ENCODE results near the gene ALDH1L1. TPM values are rescaled to one million over a fixed set of nuclear protein-coding genes. Genes with fewer than 3 reads are reported as not detected.

ALDH1L1 gene
- total RNA-seq, 4 donors from 2014 or later = 19.2 to 39.9 (median 25.9) TPM

DNA sequence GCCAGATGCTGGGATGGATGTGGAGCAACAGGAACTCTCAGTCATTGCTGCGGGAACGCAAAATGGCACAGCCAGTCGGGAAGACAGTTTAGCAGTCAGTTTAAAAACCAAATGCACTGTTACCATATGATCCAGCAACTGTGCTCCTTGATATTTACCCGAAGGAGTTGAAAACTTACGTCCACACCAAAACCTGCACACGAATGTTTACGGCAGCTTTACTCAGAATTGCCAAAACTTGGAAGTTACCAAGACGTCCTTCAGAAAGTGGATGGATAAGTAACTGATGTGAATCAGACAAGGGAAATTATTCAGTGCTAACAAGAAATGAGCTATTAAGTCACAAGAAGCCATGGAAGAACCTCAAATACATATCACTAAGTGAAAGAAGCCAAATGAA lies 60.4 kb downstream of the ALDH1L1 start:
- Histone ChIP-seq H3K27ac (replicated peaks in 1 of 4) (no peak overlapping the region), H3K36me3 (peaks cover 0 to 26% (median 11%) of the 10 kb centered on the region in 4 donors), H3K27me3 (no peaks in the 10 kb centered on the region), H3K4me1 (no peaks in the 10 kb centered on the region), H3K9me3 (no peaks in the 10 kb centered on the region), H3K4me3 (no peak overlapping the region)
- DNase-seq (ENCODE audit: extremely low spot score) = peak; percentile 57
- TF ChIP-seq POLR2A (IDR thresholded peaks at IDR 0.05; ENCODE audit: low read depth) (no peak), EP300 (IDR thresholded peaks at IDR 0.05) (no peak), POLR2AphosphoS5 (IDR thresholded peaks at IDR 0.05) (no peak)
- TF ChIP-seq, protein P1, sequence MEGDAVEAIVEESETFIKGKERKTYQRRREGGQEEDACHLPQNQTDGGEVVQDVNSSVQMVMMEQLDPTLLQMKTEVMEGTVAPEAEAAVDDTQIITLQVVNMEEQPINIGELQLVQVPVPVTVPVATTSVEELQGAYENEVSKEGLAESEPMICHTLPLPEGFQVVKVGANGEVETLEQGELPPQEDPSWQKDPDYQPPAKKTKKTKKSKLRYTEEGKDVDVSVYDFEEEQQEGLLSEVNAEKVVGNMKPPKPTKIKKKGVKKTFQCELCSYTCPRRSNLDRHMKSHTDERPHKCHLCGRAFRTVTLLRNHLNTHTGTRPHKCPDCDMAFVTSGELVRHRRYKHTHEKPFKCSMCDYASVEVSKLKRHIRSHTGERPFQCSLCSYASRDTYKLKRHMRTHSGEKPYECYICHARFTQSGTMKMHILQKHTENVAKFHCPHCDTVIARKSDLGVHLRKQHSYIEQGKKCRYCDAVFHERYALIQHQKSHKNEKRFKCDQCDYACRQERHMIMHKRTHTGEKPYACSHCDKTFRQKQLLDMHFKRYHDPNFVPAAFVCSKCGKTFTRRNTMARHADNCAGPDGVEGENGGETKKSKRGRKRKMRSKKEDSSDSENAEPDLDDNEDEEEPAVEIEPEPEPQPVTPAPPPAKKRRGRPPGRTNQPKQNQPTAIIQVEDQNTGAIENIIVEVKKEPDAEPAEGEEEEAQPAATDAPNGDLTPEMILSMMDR (IDR thresholded peaks at IDR 0.05) = no peak
- intact Hi-C loops (cut with DNase I) = no loop called here
- 84% methylated on average over 8 of the region's 8 CpGs for WGBS

DNA sequence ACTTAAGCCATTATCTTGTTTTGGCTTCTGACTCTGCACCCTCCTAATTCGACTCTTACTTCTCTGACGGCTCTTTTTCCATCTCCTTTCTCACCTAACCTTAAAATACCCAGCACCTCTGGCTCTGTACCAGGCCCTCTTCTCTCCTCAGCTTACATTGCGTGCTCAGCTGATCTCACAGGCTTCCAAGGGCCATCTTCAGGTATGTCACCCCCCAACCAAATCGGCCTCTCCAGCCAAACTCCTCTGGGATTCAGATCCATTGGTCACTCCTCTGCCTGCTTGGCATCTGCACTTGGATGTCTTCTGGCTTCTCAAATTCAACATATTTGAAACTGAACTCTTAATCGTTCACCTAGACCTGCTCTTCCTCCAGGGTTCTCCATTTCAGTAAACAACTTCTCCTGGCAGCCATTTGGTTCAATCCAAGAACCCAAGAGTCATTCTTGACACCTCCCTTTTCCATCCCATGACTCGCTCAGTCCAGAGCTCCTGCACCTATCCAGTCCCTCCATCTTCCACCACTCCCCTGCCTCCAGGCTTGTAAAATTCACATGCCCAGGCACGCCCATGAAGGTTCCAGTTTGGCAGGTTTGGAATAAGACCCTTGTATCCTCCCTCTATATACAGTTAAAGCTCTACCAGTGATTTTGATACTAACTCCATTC lies 61.2 kb downstream of the ALDH1L1 start:
- H3K9me3 ChIP-seq = no peaks in the 10 kb centered on the region
- H3K27ac ChIP-seq (replicated peaks in 1 of 4) = no peak overlapping the region
- peaks cover 0 to 26% (median 8%) of the 10 kb centered on the region in 4 donors for H3K36me3 ChIP-seq
- peak; percentile 66 for DNase-seq (ENCODE audit: extremely low spot score)
- H3K4me1 ChIP-seq = no peaks in the 10 kb centered on the region
- H3K27me3 ChIP-seq = no peaks in the 10 kb centered on the region
- WGBS = 91% methylated on average over 7 of the region's 7 CpGs
- no peak overlapping the region for H3K4me3 ChIP-seq
- TF ChIP-seq EP300 (IDR thresholded peaks at IDR 0.05) (no peak), POLR2A (IDR thresholded peaks at IDR 0.05; ENCODE audit: low read depth) (no peak), POLR2AphosphoS5 (IDR thresholded peaks at IDR 0.05) (no peak)
- TF ChIP-seq, protein P1 (IDR thresholded peaks at IDR 0.05) = no peak
- intact Hi-C loops (cut with DNase I) = no loop called here

DNA sequence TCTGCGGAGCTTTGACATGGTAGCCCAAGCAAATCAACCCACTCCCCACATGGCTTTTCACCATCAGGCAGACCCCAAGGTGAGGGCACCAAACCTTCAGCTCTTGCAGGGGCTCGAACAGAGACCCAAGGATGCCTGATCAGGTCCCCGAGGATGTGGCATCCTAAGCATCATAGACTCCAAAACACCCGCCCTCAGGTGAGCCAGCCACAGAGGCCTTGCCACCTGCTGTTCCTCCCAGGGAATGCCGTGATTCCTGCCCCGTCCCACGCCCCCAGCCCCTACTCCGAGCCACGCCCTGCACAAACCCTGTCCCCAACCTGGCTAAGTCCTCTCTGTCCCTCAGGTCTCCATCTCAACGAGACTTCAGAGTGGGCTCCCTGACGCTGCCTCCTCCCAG lies 61.8 kb downstream of the ALDH1L1 start:
- H3K4me1 ChIP-seq = no peaks in the 10 kb centered on the region
- no peaks in the 10 kb centered on the region for H3K9me3 ChIP-seq
- H3K27ac ChIP-seq (replicated peaks in 1 of 4) = no peak overlapping the region
- WGBS = 88% methylated on average over 11 of the region's 11 CpGs
- H3K4me3 ChIP-seq = no peak overlapping the region
- no peaks in the 10 kb centered on the region for H3K27me3 ChIP-seq
- intact Hi-C loops (cut with DNase I) = no loop called here
- DNase-seq (ENCODE audit: extremely low spot score) = peak; percentile 77
- TF ChIP-seq POLR2AphosphoS5 (IDR thresholded peaks at IDR 0.05) = no peak
- TF ChIP-seq EP300 (IDR thresholded peaks at IDR 0.05) = no peak
- TF ChIP-seq, protein P1 (IDR thresholded peaks at IDR 0.05) = no peak
- no peak for TF ChIP-seq POLR2A (IDR thresholded peaks at IDR 0.05; ENCODE audit: low read depth)
- H3K36me3 ChIP-seq = peaks cover 0 to 26% (median 7%) of the 10 kb centered on the region in 4 donors

DNA sequence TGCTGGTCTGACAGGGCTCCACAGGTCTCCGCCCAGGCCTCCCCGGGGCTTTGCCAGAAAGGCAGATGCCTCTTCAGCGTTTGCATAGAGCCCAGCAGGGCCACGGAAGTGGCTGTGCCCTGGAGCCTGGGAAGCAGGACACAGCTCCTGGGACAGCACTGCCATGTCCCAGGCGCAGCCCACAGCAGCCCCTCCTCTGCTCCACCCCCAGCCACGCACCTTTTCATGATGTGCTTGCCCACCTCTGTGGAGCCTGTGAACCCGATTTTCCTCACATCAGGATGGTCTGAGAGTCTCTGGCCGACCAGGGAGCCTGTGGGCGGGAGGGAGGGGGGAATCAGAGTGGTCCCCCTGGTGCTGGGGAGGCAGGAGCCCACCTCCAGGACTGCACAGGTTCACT lies 62.6 kb downstream of the ALDH1L1 start:
- TF ChIP-seq POLR2AphosphoS5 (IDR thresholded peaks at IDR 0.05) (no peak), EP300 (IDR thresholded peaks at IDR 0.05) (no peak), POLR2A (IDR thresholded peaks at IDR 0.05; ENCODE audit: low read depth) (no peak)
- TF ChIP-seq, protein P1 (IDR thresholded peaks at IDR 0.05) = no peak
- Histone ChIP-seq H3K36me3 (peaks cover 0 to 26% (median 7%) of the 10 kb centered on the region in 4 donors), H3K27me3 (no peaks in the 10 kb centered on the region), H3K27ac (replicated peaks in 1 of 4) (no peak overlapping the region), H3K4me3 (no peak overlapping the region), H3K4me1 (no peaks in the 10 kb centered on the region), H3K9me3 (no peaks in the 10 kb centered on the region)
- 74% methylated on average over 6 of the region's 9 CpGs for WGBS
- intact Hi-C loops (cut with DNase I) = no loop called here
- DNase-seq (ENCODE audit: extremely low spot score) = peak; percentile 90

DNA sequence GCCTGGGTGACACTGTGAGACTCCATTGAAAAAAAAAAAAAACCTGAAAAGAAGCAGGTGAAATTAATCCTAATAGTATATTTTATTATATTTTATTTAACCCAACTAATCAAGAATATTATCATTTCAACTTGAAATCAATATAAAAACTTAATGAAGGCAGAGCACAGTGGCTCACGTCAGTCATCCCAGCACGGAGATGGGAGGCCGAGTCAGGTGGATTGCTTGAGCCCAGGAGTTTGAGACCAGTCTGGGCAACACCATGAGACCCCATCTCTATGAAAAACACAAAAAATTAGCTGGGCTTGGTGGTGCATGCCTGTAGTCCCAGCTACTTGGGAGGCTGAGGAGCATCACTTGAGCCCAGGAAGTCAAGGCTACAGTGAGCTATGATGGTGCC lies 63.2 kb downstream of the ALDH1L1 start:
- Histone ChIP-seq H3K4me1 (no peaks in the 10 kb centered on the region), H3K4me3 (no peak overlapping the region), H3K36me3 (peaks cover 0 to 26% (median 9%) of the 10 kb centered on the region in 4 donors), H3K9me3 (no peaks in the 10 kb centered on the region), H3K27me3 (no peaks in the 10 kb centered on the region), H3K27ac (replicated peaks in 1 of 4) (no peak overlapping the region)
- 95% methylated on average over 3 of the region's 3 CpGs for WGBS
- TF ChIP-seq, protein P1 (IDR thresholded peaks at IDR 0.05) = no peak
- TF ChIP-seq POLR2AphosphoS5 (IDR thresholded peaks at IDR 0.05) = no peak
- no peak for TF ChIP-seq EP300 (IDR thresholded peaks at IDR 0.05)
- no peak for TF ChIP-seq POLR2A (IDR thresholded peaks at IDR 0.05; ENCODE audit: low read depth)
- DNase-seq (ENCODE audit: extremely low spot score) = peak; percentile 62
- intact Hi-C loops (cut with DNase I) = no loop called here
